SHP77 treated with DMSO at 0.1 percent for 48 hours (cell line): ENCODE results near the gene PHKA2.

Experiments
- DNase-seq: peaks from one replicate; lab custom pipeline; 2025; lab: John Stamatoyannopoulos, UW

PHKA2 gene

GRCh38 chrX:18971506-18971905 lies 12.4 kb downstream of the PHKA2 start:
- DNase-seq: no peak

- no peak for DNase-seq
Measured at GRCh38 chrX:18970465-18970864, 13.4 kb downstream of the PHKA2 start.

DNA sequence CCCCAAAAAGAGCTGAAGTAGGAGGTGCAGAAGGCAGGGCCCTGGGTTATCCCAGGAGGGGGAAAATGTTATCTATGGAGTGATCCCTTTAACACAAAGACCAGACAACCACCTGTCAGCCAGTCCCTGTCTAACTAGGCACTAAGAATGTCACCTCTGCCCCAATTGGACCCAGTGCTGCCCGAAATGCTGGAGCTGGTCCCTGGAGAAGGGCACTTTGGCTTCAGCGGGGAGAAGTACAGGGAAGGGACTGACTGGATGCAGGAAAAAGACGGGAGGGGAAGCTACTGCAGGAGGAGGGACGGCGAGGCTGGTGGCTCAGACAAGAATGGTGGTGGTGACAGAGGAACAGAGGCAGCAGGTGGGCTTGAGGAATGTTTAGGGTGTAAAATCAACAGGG lies 17.3 kb downstream of the PHKA2 start:
- no peak for DNase-seq

- no peak for DNase-seq
Measured at GRCh38 chrX:18964901-18965300, 19.0 kb downstream of the PHKA2 start.

GRCh38 chrX:18964026-18964425 lies 19.9 kb downstream of the PHKA2 start:
- no peak for DNase-seq

DNA sequence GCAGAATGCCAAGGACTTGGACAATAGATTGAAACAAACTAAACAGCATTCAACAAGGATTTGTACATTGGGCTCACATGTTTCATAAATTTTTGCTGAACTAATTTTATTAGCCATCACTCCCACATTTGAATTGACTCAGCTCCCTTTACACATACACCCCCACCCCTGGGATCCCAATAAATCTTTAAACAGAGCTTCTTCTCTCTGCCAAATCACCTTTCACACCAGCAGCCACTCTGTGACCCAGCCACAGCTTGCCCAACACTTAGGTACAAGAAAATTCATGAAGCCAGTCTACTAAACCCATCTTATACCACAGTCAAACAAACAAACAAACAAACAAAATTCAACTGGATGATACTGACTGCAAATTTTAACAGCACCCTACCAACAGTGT lies 21.6 kb downstream of the PHKA2 start:
- DNase-seq: no peak

GRCh38 chrX:18961686-18962085 lies 22.2 kb downstream of the PHKA2 start:
- no peak for DNase-seq

GRCh38 chrX:18956303-18957032 lies 27.4 kb downstream of the PHKA2 start:
- DNase-seq: no peak

- DNase-seq: no peak
Measured at GRCh38 chrX:18955676-18956075, 28.2 kb downstream of the PHKA2 start.

- DNase-seq: no peak
Measured at GRCh38 chrX:18951032-18951431, 32.9 kb downstream of the PHKA2 start.

DNA sequence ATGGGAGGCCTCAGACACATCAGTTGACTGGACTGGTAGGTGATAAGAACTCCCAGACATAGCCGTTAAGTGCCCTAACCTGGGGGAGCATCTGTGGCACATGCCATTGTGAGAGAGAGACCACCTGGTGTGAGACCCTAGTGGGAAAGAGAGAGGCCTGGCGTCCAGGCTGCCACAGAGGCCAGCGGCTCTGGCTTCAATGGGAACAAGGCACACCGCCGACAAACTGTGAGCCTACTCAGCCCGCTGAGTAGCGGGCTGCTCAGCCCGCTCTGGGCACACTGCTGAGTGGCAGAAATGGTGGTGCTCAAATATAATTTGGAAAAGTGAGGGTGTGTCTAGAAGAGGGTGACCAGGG lies 34.0 kb downstream of the PHKA2 start:
- DNase-seq: no peak

DNA sequence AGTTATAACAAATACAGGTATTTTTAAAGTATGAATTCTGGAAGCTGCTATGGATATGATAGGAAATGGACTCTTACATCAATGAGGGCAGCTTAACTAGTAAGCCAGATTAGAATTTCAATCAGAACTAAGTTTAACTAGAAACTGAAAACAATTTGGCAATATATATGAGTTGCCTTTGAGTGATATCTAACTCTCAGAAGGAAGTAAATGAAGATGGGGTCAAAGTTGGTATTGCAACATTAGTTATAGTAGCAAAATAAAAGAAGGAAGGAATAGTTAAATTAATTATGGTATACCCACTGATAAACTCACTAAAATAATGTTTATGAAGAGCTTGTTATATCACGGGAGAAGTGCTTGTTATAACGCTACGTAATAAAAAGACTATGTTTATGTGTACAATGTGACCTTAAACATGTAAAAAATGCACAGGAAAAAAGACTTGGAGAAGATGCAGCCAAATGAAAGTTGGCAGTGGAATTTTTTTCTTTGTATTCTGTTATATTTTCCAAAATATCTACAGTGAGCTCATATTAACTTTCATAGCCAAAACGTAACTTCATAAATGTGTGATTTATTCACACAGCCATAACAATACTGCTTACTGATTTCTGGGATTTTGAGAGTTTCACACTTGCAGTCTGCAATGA lies 34.5 kb downstream of the PHKA2 start:
- no peak for DNase-seq

GRCh38 chrX:18946611-18947010 lies 37.3 kb downstream of the PHKA2 start:
- DNase-seq: no peak

- no peak for DNase-seq
Measured at GRCh38 chrX:18946157-18946556, 37.8 kb downstream of the PHKA2 start.

GRCh38 chrX:18945483-18945882 lies 38.4 kb downstream of the PHKA2 start:
- no peak for DNase-seq

DNA sequence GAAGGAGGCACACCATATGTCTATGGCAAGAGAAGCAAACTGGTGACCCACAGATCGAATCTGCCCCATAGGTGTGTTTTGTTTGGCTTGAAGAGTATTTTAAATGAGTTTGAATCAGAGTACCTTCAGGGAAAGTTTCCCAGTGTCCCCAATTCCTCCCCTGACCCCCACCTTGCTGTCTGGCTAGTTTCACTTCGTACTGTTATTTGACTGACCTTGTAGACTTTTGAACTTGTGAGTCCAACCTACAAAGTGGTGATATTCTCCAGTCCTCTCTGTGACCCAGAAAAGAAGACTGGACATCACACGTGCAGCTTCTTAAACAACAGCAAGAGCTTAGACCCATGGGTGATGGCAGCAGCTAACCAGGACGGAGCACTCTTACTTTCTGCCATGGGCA lies 39.4 kb downstream of the PHKA2 start:
- no peak for DNase-seq

- DNase-seq: no peak
Measured at GRCh38 chrX:18941896-18942295, 42.0 kb downstream of the PHKA2 start.

DNA sequence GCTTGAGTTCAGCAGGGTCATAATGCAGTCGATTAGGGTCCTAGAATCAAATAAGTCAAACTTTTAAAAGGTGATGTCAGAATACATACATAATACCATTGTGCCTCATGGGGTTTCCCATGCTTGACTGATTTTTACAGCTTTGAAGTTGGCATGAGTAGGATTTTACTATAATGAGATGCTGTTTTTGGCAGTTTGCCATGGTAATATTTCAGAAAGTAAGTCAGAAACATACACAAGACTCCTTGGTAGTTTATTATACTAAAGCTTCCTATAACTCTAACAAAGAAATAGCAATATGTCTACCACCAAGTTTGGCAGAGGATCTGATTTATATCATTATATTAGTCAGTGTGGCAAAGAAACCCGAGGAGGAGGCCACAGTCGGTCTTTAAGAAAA lies 45.2 kb downstream of the PHKA2 start:
- DNase-seq: no peak

DNA sequence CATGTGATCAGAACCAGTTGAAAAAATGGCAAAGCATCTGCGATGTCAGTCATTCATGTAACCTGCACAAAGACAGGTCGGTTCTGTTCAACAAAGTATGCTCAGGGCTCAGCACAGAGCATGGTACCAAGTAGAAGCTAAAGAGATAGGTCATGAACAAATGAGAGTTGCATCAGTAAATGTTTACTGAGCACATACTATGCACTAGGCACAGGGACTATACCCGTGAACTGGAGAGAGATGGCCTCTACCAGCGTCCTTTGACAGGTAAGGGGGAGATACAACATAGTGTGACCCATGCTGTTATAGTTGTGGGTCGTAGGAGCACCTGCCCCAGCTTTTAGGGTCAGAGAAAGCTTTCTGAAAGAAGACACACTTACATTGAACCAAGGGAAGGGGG lies 46.7 kb downstream of the PHKA2 start:
- DNase-seq: no peak

- no peak for DNase-seq
Measured at GRCh38 chrX:18935893-18936292, 48.0 kb downstream of the PHKA2 start.

- DNase-seq: no peak
Measured at GRCh38 chrX:18934708-18935107, 49.2 kb downstream of the PHKA2 start.

- no peak for DNase-seq
Measured at GRCh38 chrX:18933617-18934016, 50.3 kb downstream of the PHKA2 start.

DNA sequence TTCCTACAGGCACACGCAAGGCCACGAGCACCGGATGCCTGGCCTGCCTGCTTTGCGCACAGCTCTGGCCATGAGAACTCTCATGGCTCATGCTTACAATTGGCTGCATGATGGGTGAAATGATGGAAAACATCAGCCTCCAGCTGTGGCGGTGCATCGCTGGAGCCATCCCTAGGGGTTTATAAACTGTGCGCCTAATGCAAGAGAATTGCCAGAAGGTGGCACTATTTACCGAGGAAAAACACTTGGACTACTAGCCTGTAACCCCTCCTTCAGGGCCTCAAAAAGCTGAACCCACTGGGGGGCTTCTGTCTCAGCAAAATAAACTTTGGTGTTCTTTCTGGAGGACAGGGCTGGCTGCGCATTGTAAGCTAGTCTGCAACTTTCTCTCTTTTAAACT lies 51.9 kb downstream of the PHKA2 start:
- DNase-seq: no peak

DNA sequence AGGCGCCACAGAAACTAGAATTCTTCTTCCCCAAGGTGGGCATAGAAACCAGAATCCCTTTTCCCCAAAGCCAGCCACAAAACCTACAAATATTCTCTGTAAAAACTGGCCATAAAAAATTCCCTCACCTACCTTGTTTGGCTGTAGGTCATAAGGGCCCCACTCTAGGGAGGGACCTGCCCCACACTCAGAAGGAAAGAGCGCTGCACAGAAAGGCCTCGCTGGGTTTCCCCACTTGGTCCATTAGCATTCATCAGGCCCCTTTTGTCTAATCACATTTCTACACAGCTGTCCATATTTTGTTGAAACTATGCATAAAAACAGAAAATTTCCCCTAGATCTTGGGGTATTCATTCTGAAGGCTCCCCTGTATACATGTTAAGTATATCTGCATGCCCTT lies 54.1 kb downstream of the PHKA2 start:
- DNase-seq: no peak
